ENCODE measurements around the gene KDSR. TPM values are rescaled to one million over a fixed set of nuclear protein-coding genes. Genes with fewer than 3 reads are reported as not detected.

The KDSR gene
- polyA plus RNA-seq, 3 donors = 9.6 to 38.5 (median 29.9) TPM

DNA sequence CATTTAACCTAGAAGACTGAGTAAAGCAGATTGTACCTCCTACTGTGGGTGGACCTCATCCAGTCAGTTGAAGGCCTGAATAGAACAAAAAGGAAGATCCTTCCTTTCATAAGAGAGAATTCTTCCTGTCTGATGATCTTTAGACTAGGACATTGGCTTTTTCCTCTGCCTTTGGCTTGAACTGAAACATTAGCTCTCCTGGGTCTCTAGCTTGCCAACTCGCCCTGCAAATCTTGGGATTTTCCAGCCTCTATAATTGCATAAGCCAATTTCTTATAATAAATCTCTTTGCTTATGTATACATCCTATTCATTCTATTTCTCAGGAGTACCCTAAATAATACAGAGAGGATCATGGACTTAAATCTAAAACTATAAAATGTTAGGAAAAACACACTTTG lies 6.2 kb upstream of the KDSR start:
- Histone ChIP-seq H2AFZ (ENCODE audit: insufficient read depth, low read depth, low read length, poor library complexity, severe bottlenecking) (no peak overlapping the region), H4K20me1 (ENCODE audit: insufficient read depth, low read length) (no peaks in the 10 kb centered on the region), H3K9me3 (replicated peaks in 1 of 2; ENCODE audit: control insufficient read depth in 1 of 2, insufficient read depth in 1 of 2, low read length in 2 of 2) (peaks cover 0 to 3% of the 10 kb centered on the region in 2 donors), H3K79me2 (ENCODE audit: insufficient read depth, low read length) (no peaks in the 10 kb centered on the region), H3K9ac (ENCODE audit: insufficient read depth, low read length, poor library complexity, severe bottlenecking) (no peak overlapping the region), H3K4me1 (ENCODE audit: control insufficient read depth in 1 of 2, insufficient read depth in 2 of 2, low read length in 2 of 2) (peaks cover 14 to 19% of the 10 kb centered on the region in 2 donors), H3K4me3 (replicated peaks in 1 of 3; ENCODE audit: low read depth in 2 of 3, low read length in 3 of 3) (no peak overlapping the region), H3K27me3 (ENCODE audit: control insufficient read depth in 2 of 2, insufficient read depth in 2 of 2, low read length in 2 of 2) (no peaks in the 10 kb centered on the region), H3K27ac (ENCODE audit: low read depth in 1 of 2, low read length in 2 of 2) (no peak overlapping the region), H3K4me2 (replicated peaks; ENCODE audit: extremely low read depth, low read length, poor library complexity, severe bottlenecking) (no peak overlapping the region), H3K36me3 (replicated peaks in 1 of 2; ENCODE audit: control insufficient read depth in 1 of 2, insufficient read depth in 2 of 2, low read length in 2 of 2) (no peaks in the 10 kb centered on the region)
- H3K4me3 Mint-ChIP-seq = no peak overlapping the region
- DNase-seq = no peak
- H3K9me3 Mint-ChIP-seq = peaks cover 5 to 13% (median 10%) of the 10 kb centered on the region in 7 donors
- no peak overlapping the region for H3K27ac Mint-ChIP-seq
- H3K4me1 Mint-ChIP-seq = peaks cover 25% of the 10 kb centered on the region
- TF ChIP-seq, protein P1, sequence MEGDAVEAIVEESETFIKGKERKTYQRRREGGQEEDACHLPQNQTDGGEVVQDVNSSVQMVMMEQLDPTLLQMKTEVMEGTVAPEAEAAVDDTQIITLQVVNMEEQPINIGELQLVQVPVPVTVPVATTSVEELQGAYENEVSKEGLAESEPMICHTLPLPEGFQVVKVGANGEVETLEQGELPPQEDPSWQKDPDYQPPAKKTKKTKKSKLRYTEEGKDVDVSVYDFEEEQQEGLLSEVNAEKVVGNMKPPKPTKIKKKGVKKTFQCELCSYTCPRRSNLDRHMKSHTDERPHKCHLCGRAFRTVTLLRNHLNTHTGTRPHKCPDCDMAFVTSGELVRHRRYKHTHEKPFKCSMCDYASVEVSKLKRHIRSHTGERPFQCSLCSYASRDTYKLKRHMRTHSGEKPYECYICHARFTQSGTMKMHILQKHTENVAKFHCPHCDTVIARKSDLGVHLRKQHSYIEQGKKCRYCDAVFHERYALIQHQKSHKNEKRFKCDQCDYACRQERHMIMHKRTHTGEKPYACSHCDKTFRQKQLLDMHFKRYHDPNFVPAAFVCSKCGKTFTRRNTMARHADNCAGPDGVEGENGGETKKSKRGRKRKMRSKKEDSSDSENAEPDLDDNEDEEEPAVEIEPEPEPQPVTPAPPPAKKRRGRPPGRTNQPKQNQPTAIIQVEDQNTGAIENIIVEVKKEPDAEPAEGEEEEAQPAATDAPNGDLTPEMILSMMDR (IDR thresholded peaks at IDR 0.05) = no peak
- H3K36me3 Mint-ChIP-seq = peaks cover 0 to 5% of the 10 kb centered on the region in 2 donors
- peaks cover 0 to 4% (median 0%) of the 10 kb centered on the region in 3 donors for H3K27me3 Mint-ChIP-seq (ENCODE audit: low read depth in 3 of 3)
- intact Hi-C loops (cut with micrococcal nuclease) = no loop called here
- 100% methylated on average over 1 of the region's 1 CpG for WGBS (ENCODE audit: insufficient coverage)

DNA sequence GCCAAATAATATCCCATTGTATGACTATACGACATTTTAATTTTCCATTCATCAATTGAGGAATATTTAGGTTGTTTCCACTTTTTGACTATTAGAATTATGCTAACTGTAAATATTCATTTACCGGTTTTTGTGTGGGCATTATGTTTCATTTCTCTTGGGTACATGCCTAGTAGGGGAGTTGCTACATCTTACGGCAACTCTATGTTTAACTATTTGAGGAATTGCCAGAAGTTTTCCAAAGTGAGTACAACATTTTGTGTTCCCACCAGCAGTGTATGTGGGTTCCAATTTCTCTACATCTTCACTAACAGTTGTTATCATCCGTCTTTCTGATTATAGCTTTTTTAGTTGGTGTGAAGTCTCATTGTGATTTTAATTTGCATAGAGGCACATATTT lies 1.6 kb upstream of the KDSR start:
- Mint-ChIP-seq H3K27me3 (ENCODE audit: low read depth in 3 of 3) (peaks cover 5 to 8% (median 6%) of the 10 kb centered on the region in 3 donors), H3K4me3 (peak overlapping the region in 1 of 2 donors; percentile 84), H3K27ac (peak overlapping the region in 1 of 7 donors; percentile 82), H3K4me1 (peaks cover 25% of the 10 kb centered on the region), H3K9me3 (peaks cover 2 to 6% (median 5%) of the 10 kb centered on the region in 7 donors), H3K36me3 (peaks cover 0 to 5% of the 10 kb centered on the region in 2 donors)
- peaks cover 14 to 22% of the 10 kb centered on the region in 2 donors for H3K4me1 ChIP-seq (ENCODE audit: control insufficient read depth in 1 of 2, insufficient read depth in 2 of 2, low read length in 2 of 2)
- H3K9ac ChIP-seq (ENCODE audit: insufficient read depth, low read length, poor library complexity, severe bottlenecking) = no peak overlapping the region
- no peak overlapping the region for H3K4me2 ChIP-seq (replicated peaks; ENCODE audit: extremely low read depth, low read length, poor library complexity, severe bottlenecking)
- H3K4me3 ChIP-seq (replicated peaks in 1 of 3; ENCODE audit: low read depth in 2 of 3, low read length in 3 of 3) = no peak overlapping the region
- DNase-seq = no peak
- no peaks in the 10 kb centered on the region for H3K9me3 ChIP-seq (replicated peaks in 1 of 2; ENCODE audit: control insufficient read depth in 1 of 2, insufficient read depth in 1 of 2, low read length in 2 of 2)
- peaks cover 7% of the 10 kb centered on the region for H3K79me2 ChIP-seq (ENCODE audit: insufficient read depth, low read length)
- intact Hi-C loops (cut with micrococcal nuclease) = loop anchor here (5.0 to 10.0 kb wide), 2 partner anchors 54 to 56 kb away; partner anchors contain the start of gene VPS4B (in 2 of the 2)
- WGBS (ENCODE audit: insufficient coverage) = no CpG with 5 or more reads among the region's 4 CpGs
- no peak overlapping the region for H3K27ac ChIP-seq (ENCODE audit: low read depth in 1 of 2, low read length in 2 of 2)
- H2AFZ ChIP-seq (ENCODE audit: insufficient read depth, low read depth, low read length, poor library complexity, severe bottlenecking) = no peak overlapping the region
- no peaks in the 10 kb centered on the region for H4K20me1 ChIP-seq (ENCODE audit: insufficient read depth, low read length)
- H3K27me3 ChIP-seq (ENCODE audit: control insufficient read depth in 2 of 2, insufficient read depth in 2 of 2, low read length in 2 of 2) = peaks cover 0 to 5% of the 10 kb centered on the region in 2 donors
- TF ChIP-seq, protein P1 (IDR thresholded peaks at IDR 0.05) = no peak
- no peaks in the 10 kb centered on the region for H3K36me3 ChIP-seq (replicated peaks in 1 of 2; ENCODE audit: control insufficient read depth in 1 of 2, insufficient read depth in 2 of 2, low read length in 2 of 2)

Data from CD14-positive monocyte (primary cell).